Right renal cortex interstitium (tissue), 3 donors: Measurements from ENCODE around the gene SPINK4. TPM values are rescaled to one million over a fixed set of nuclear protein-coding genes. Genes with fewer than 3 reads are reported as not detected.

Source experiments
- DNase-seq, 3 donors: peaks; one replicate each; pipeline ENCODE4 v3.0.0-alpha.2; 2013; ENCODE audit warnings: low read depth in 3 of 3, low spot score in 2 of 3
- polyA plus RNA-seq, 3 donors: library from polyadenylated mRNA; unstranded; fragments of 120-200 nt; gene quantifications; one replicate each; pipeline ENCODE4 v1.2.1, GENCODE V29; 2013; ENCODE audit not compliant: insufficient read length in 3 of 3

SPINK4 gene
- not detected for polyA plus RNA-seq

DNA sequence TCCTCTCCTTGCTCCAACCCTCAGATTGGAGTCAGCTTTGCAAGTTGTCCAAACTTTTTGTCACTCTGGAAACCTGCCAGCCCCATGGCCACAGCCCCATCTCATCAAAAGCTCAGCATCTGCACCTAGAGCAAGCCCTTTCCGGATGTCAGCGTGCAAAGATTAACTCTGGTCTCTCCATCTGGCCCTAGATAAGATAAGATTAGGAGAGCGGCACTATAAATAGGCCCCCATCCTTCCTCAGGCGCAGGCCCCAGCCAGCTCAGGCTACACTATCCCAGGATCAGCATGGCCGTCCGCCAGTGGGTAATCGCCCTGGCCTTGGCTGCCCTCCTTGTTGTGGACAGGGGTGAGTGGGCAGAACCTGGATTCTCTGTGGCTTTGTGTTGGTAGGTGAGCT lies at the start of gene SPINK4:
Gene SPINK4, plus strand, starts transcription at position 247 of the 400 bp plus-strand sequence. Its CDS starts 42 bp downstream, at position 289.
- no peak for DNase-seq

GRCh38 chr9:33192493-33193255 lies 47.3 kb upstream of the SPINK4 start:
- DNase-seq = no peak

GRCh38 chr9:33193818-33194217 lies 46.1 kb upstream of the SPINK4 start:
- DNase-seq = no peak

- no peak for DNase-seq
Measured at GRCh38 chr9:33196736-33197135, 43.2 kb upstream of the SPINK4 start.

- no peak for DNase-seq
Measured at GRCh38 chr9:33197279-33198152, 42.5 kb upstream of the SPINK4 start.

- DNase-seq = no peak
Measured at GRCh38 chr9:33198165-33198564, 41.8 kb upstream of the SPINK4 start.

DNA sequence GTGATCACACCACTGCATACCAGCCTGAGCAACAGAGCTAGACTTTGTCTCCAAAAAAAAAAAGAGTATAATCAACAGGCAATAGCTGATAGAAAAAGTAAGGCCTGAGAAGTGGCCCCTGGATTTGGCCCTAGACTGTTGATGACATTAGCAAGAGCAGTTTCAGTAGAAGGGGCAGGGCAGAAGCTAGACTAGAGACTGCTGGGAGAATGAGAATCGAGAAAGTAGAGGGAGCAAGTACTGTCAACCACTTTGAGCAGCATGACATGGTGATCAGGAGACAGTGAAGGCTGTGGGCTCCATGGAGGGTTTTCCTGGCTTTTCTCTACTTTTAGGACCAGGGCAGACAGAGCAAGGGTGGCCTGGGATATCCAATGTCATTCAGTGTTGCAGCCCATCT lies 37.9 kb upstream of the SPINK4 start:
- no peak for DNase-seq

- no peak for DNase-seq
Measured at GRCh38 chr9:33202552-33203201, 37.3 kb upstream of the SPINK4 start.

GRCh38 chr9:33209394-33209793 lies 30.6 kb upstream of the SPINK4 start:
- no peak for DNase-seq

GRCh38 chr9:33210006-33210715 lies 29.8 kb upstream of the SPINK4 start:
- no peak for DNase-seq

- peak in 2 of 3 donors; percentile 41 to 44 for DNase-seq
Measured at GRCh38 chr9:33211695-33212393, 28.1 kb upstream of the SPINK4 start.

GRCh38 chr9:33220681-33221567 lies 19.0 kb upstream of the SPINK4 start:
- no peak for DNase-seq

DNA sequence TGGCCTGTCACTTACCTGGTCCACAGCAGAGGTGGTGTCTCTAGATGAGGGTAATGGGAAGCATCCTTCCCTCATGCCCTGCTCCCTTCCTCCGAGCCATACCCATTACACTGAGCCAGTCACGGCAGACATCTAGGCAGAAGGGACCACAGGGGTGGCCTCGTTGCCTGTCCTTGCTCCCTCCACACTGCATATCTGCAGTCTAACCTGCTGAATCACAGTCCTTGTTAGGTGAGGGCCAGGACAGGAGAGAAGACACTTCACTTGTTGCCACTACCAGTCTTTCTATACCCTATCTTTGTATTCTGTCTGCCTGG lies 18.4 kb upstream of the SPINK4 start:
- no peak for DNase-seq

GRCh38 chr9:33222031-33222430 lies 17.9 kb upstream of the SPINK4 start:
- no peak for DNase-seq

- no peak for DNase-seq
Measured at GRCh38 chr9:33223696-33224095, 16.3 kb upstream of the SPINK4 start.

DNA sequence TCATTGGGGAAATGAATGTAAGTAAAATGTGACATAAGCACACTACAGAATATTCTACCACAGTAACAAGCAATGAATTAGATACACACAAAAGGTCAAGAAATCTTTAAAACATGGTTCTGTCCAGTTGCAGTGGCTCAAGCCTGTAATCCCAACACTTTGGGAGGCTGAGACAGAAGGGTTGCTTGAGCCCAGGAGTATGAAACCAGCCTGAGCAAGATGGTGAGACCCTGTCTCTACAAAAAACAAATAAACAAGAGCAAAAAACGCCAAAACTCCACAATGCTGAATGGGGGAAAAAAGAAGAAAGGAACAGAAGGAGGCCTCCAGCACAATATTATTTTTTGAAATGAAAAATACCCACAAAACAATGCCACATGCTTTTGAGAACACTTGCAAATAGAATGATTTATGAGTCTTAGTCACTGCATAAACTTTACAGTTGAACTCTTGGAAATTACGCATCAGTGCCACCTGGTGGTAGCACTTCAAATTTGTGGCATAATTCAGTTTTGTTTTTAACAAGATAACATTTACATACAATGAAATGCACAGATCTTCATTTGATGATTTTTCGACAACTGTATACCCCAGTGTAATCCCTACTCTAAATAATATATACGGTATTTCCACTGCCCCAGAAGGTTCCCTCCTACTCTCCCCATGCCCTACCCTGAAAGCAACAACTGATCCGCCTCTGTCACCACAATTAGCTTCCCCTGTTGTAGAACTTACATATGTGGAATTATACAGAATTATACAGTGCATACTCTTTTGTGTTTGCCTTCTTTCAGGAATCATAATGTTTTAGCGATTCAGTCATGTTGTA lies 14.4 kb upstream of the SPINK4 start:
- peak; percentile 57 to 77 (median 60) for DNase-seq

- no peak for DNase-seq
Measured at GRCh38 chr9:33227008-33227398, 13.0 kb upstream of the SPINK4 start.

- DNase-seq = no peak
Measured at GRCh38 chr9:33227741-33228140, 12.2 kb upstream of the SPINK4 start.
